Neural crest cell (in vitro differentiated cells): ENCODE data around the gene EME1. TPM values are rescaled to one million over a fixed set of nuclear protein-coding genes. Genes with fewer than 3 reads are reported as not detected.

Source experiments
- DNase-seq: peaks from one replicate; pipeline ENCODE4 v3.0.0; 2021; ENCODE audit warnings: low read depth, mixed read lengths, low spot score
- H3K27ac Mint-ChIP-seq: one replicate; pipeline ENCODE4 v1.8.0; 2021; ENCODE audit warnings: mild to moderate bottlenecking, mixed read lengths; ENCODE audit not compliant: unreplicated experiment
- H3K27me3 Mint-ChIP-seq: 2 replicates; pipeline ENCODE4 v1.8.0; 2021; ENCODE audit warnings: low read depth, mild to moderate bottlenecking, mixed read lengths
- H3K36me3 Mint-ChIP-seq: 2 replicates; pipeline ENCODE4 v1.8.0; 2021; ENCODE audit warnings: low read depth, mild to moderate bottlenecking, mixed read lengths
- H3K4me1 Mint-ChIP-seq: 2 replicates; pipeline ENCODE4 v1.8.0; 2021; ENCODE audit warnings: mixed read lengths
- H3K4me3 Mint-ChIP-seq: one replicate; pipeline ENCODE4 v1.8.0; 2021; ENCODE audit warnings: mild to moderate bottlenecking, mixed read lengths
- H3K9me3 Mint-ChIP-seq: 2 replicates; pipeline ENCODE4 v1.8.0; 2021; ENCODE audit warnings: mixed read lengths
- CTCF ChIP-seq: fragments of 200-600 bp; sonication (generic); conservative IDR thresholded peaks from 2 replicates; pipeline ENCODE4 v1.5.0; 2021; ENCODE audit warnings: antibody characterized with exemption, mild to moderate bottlenecking
- total RNA-seq: library from RNA; stranded (reverse); gene quantifications from 2 replicates; pipeline ENCODE4 v1.2.1, GENCODE V29; 2021

The EME1 gene
- total RNA-seq, 1 donor from 2014 or later = 31.4 TPM

- H3K9me3 Mint-ChIP-seq = no peaks in the 10 kb centered on the region
- H3K4me1 Mint-ChIP-seq = no peaks in the 10 kb centered on the region
- no peak for DNase-seq
- no peaks in the 10 kb centered on the region for H3K27me3 Mint-ChIP-seq
- no peak overlapping the region for H3K27ac Mint-ChIP-seq
- H3K36me3 Mint-ChIP-seq = peaks cover 7% of the 10 kb centered on the region
- H3K4me3 Mint-ChIP-seq = no peak overlapping the region
- no peak for TF ChIP-seq CTCF
Measured at GRCh38 chr17:50355336-50355700, 17.7 kb upstream of the EME1 start.

- no peaks in the 10 kb centered on the region for H3K4me1 Mint-ChIP-seq
- peaks cover 7% of the 10 kb centered on the region for H3K36me3 Mint-ChIP-seq
- no peak for DNase-seq
- H3K27me3 Mint-ChIP-seq = no peaks in the 10 kb centered on the region
- no peaks in the 10 kb centered on the region for H3K9me3 Mint-ChIP-seq
- no peak overlapping the region for H3K27ac Mint-ChIP-seq
- no peak for TF ChIP-seq CTCF
- H3K4me3 Mint-ChIP-seq = no peak overlapping the region
Measured at GRCh38 chr17:50355701-50356341, 17.2 kb upstream of the EME1 start.

GRCh38 chr17:50356418-50356817, 16.6 kb upstream of the EME1 start:
- no peak overlapping the region for H3K4me3 Mint-ChIP-seq
- H3K9me3 Mint-ChIP-seq = no peaks in the 10 kb centered on the region
- H3K27me3 Mint-ChIP-seq = no peaks in the 10 kb centered on the region
- no peak for DNase-seq
- no peak for TF ChIP-seq CTCF
- H3K27ac Mint-ChIP-seq = no peak overlapping the region
- peaks cover 7% of the 10 kb centered on the region for H3K36me3 Mint-ChIP-seq
- no peaks in the 10 kb centered on the region for H3K4me1 Mint-ChIP-seq

- Mint-ChIP-seq H3K36me3 (peaks cover 2% of the 10 kb centered on the region), H3K27me3 (no peaks in the 10 kb centered on the region), H3K27ac (no peak overlapping the region), H3K4me1 (peaks cover 3% of the 10 kb centered on the region), H3K9me3 (no peaks in the 10 kb centered on the region), H3K4me3 (no peak overlapping the region)
- DNase-seq = no peak
- no peak for TF ChIP-seq CTCF
Measured at GRCh38 chr17:50356892-50357510, 16.0 kb upstream of the EME1 start.

- peaks cover 2% of the 10 kb centered on the region for H3K36me3 Mint-ChIP-seq
- no peak for TF ChIP-seq CTCF
- no peak overlapping the region for H3K27ac Mint-ChIP-seq
- no peaks in the 10 kb centered on the region for H3K27me3 Mint-ChIP-seq
- peaks cover 13% of the 10 kb centered on the region for H3K4me1 Mint-ChIP-seq
- no peak overlapping the region for H3K4me3 Mint-ChIP-seq
- no peaks in the 10 kb centered on the region for H3K9me3 Mint-ChIP-seq
- DNase-seq = no peak
Measured at GRCh38 chr17:50358177-50358576, 14.9 kb upstream of the EME1 start.
